ENCODE data around the gene NR4A2.
"Not testable (repeated sequence)": the region's sequence is repeated elsewhere in the genome, so short reads cannot be mapped to it uniquely, and the experiment has no call there.

NR4A2 gene

DNA sequence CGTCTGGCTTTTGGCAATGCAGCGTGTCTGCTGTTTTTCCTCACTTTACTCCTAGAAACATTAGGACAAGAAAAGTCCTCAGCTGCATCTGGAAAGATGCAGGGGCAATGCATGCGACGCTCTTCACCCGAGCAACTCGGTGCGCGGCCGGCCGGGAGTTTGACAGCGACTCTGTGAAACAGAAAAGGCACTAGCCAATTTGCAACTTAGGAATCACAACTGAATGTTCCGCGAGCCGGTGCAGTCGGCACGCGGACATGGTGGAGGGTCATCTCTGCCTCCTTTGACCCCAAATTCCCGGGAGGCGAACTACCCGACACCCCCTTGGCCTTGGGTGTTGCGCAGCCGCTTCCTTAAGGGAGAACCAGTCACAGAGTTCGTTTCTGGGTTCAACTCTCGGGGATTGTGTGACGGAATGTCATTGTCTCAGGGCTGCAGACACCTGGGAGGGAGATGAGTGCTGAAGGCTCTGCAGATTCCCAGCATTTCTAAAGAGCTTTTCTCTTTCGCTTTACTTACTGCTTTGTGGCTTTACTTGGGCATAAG, 9.8 kb downstream of the NR4A2 start:
- FAIRE-seq = no peak
- DNase-seq (ENCODE audit: insufficient read length, low spot score) = no peak

DNA sequence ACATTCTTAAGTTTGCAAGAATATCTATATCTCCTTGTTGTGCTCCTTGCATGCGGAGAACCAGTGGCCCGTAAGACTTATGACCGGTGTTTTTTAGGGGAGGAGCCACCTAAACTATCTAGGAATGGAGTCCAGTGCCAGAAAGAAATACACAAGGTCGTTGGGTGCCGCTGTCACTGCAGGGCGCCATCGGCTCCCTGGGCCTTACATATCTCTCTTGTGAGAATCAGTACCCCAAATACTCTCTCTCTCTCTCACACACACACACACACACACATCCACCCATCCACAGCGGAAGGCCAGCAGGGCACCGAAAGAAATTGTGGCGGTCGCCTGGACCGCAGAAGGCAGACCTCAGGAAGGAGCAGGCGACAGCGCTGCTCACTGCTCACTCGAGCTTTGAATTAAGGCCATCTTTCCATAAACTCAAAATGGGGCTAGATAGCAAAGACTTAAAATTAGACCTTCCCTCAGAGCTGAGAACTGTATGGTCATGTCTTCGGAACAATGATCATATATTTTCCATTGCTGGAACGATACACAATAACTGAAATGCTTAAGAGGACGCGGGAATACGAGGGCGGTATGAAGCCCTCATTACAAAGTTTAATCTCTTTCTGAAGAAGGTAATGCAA, 10.4 kb downstream of the NR4A2 start:
- DNase-seq (ENCODE audit: insufficient read length, low spot score) = no peak
- FAIRE-seq = no peak

DNA sequence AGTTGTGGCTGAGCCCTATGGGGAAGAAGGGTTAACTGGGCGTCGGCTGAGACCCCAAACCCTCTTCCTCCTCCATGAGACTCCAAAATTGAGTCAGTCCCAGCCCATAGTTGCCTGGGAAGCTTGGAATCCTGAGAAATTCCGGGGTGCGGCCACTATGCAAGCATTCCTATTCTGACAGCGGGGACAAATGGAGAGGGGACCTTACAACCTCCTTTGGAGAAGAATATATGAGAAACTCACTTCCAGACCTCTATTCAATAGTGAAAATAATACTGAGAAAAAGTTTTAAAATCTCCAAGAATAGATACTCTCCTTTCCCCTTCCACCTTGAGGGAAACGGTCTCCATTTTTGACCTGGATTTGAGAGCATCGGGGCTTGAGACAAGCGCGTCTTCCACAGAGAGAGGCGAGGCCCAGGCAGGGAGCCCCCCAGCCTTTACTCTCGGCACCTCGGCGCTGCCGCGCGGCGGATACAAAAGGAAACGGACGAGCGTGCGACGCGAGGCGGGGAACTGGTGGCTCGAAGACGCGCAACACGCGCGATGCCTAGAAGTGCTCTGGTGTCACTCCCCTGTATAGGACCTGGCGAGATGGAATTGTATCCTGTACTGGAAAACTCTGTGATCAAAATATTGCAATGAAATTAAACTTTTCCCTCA, 11.1 kb downstream of the NR4A2 start:
- FAIRE-seq = no peak

DNA sequence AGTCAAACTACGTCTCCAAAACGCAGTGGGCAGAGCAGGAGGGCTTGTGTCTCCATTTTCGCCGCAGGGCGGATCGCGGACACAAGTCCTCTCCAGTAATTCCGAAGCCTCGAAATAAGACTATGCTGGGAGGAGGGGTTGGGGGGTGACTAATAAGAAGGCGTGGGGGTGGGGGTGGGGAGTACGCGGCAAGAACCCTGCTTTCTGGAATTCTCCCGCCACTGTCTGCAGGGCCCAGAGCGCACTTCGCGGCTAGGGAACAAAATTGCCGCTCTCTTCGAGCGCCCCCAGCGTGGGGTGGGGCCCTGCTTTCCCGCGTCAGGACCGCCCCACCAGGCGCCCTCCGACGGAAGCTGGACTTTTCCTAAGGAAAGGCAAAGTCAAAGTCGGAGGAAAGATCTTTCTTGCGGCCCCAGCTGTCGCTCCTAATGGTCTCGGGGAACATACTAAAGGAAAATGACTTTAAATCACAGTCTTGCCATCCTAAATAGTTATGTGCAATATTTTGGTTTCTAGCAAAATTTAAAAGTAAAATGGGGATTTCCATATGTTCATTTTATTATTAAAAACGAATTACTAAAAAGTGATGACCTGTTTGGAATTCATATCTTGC, 11.9 kb downstream of the NR4A2 start:
- DNase-seq (ENCODE audit: insufficient read length, low spot score) = no peak
- FAIRE-seq = no peak

More for the DNA sequence above, 11.1 kb downstream of the NR4A2 start:
- DNase-seq (ENCODE audit: insufficient read length, low spot score) = no peak

DNA sequence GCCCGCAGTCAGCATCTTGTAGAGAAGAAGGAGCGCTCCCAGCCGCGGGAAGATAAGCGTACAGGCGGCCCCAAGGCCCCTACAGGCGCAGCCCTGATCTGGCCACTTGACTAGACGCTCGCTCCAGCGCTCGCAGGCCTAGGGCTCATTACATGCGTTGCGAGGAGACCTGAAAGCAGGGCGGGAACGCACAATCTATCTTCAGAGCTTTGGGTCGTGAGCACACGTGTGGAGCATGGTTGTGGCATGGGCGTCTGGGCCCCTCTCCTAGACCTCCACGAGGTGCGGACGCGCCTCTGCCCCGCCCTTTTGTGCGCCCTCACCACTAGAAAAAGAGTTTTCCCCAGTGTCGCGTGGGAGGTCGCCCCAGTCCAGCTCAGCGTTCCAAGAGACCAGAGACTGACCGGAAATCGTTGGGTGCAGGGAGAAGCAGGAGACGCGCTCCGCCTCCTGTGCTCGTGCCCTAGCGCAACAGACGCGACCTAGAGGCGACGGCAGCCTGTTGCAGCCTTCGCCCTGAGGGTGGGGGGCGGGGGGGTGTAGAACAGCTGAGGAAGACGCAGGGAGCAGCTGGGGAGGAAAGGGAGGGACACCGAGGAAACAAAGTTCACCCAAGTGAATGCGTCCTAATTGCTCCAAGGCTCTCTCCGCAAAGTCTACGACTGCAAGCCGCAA, 12.6 kb downstream of the NR4A2 start:
- no peak for FAIRE-seq
- DNase-seq (ENCODE audit: insufficient read length, low spot score) = no peak

DNA sequence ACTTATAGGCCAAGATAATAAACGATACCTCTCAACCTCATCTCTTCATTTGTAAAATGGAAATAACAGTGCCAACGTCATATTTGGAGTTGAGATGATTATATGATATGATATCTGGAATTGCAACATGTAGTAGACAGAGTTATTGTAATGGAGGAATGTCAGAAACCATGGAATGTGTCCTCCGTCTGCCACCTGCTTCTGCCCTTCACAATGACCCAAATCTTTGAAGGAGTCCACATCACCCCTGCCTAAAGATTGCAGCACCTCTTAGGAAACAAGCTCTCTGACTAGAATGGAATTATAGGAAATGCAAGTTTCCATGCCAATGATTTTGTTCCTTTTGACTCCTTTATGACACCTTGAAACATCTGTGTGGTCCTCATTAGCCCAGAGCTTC, 14.9 kb downstream of the NR4A2 start:
- FAIRE-seq (no peak), DNase-seq (ENCODE audit: insufficient read length, low spot score) (no peak)

DNA sequence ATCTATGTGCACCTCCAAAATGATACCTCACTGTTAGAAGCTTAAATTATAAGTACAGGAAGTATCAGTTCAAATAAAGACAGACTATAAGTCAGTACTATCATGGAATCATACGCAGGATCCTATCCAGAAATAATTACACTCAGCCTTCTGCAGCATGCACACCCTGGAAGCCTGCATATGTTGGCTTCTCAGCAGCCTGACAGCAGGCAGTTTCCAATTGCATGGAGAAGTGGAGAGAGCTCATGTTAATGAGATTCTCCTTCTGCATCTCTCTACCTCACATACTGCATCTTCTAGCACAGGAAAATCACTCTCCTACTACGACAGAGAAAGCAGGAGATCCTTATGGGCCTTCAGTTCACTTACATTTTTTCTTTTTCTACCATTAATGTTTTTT, 20.5 kb downstream of the NR4A2 start:
- DNase-seq (ENCODE audit: insufficient read length, low spot score) (no peak), FAIRE-seq (no peak)

DNA sequence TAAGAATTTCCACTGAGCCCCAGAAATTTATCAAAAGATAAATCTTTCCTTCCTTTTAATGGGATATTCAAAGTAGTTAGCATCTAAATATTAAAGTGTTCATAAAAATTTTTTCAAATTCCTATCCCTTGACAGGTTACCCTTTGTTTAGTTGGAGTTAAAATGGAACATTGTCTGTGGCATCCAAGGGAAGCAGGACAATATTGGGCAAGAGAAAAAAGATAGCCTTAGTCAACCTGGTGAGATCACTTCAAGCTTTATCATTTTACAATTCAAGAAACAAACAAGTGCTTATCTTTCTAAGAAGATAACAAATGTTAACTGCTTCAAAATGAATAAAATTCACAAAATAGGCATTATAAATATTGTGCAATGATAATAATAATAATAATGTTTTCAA, 21.7 kb downstream of the NR4A2 start:
- no peak for DNase-seq (ENCODE audit: insufficient read length, low spot score)
- FAIRE-seq = no peak

DNA sequence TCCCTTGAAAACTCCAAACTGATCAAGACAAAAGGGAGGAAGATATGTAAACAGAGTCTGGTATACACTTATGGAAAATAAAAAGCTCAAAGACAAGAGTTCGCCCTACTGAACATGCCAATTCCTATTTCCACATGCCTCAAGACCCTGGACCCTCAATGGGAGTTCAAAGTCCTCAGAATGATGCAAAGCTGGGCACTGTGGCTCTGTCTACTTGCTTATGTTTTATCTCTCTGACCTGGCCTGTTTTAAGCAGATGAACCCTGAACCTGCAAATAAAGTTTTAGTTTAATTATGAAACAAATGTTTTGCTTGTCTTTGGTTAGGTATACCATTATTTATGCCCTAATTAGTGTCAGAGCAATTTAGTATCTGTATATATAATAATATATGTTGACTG, 22.6 kb downstream of the NR4A2 start:
- FAIRE-seq (no peak), DNase-seq (ENCODE audit: insufficient read length, low spot score) (no peak)

DNA sequence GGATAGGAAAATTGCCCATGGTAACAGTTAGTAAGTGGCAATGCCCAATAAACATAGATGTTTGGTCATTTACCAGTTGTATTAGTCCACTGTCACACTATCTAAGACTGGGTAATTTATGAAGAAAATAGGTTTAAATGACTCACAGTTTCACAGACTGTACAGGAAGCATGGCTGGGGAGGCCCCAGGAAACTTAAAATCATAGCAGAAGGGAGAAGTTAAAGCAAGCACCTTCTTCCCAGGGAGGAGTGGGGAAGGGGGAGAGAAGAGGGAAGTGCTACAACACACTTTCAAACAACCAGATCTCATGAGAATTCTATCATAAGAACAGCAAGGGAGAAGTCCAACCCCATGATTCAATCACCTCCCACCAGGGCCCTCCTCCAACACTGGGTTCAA, 23.4 kb downstream of the NR4A2 start:
- DNase-seq (ENCODE audit: insufficient read length, low spot score) (no peak), FAIRE-seq (no peak)

DNA sequence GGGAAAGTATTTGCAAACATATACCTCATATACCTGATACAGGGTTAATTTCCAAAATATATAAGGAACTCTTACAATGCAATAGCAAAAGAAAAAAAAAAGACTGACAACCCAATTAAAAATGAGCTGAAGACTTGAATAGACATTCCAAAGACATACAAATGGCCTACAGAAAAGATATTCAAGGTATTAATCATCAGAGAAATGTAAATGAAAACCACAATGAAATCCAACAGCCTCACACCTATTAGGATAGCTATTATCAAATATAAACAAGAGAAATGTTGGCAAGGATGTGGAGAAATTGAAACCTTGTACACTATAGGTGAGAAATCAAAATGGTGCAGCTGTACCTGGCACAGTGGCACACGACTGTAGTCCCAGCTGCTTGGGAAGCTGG, 25.7 kb downstream of the NR4A2 start:
- DNase-seq (ENCODE audit: insufficient read length, low spot score) (no peak), FAIRE-seq (no peak)

DNA sequence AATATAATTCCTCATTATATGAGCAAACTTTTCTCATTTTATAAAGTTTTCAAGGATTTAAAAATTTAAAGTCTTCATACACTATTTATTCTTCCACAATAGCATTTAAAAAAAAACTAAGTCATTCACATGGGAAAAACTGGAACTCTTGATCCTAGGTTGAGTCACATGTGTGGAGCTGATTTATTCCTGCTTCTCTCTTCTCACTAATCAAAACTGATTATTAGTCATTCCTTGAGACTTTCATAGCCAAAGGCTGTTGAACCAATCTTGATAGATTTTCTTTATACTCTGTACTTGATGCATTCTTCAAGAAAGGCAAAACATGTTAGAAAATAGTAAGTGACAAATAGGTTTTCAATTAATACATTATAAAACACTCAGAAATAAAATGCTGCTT, 27.4 kb downstream of the NR4A2 start:
- FAIRE-seq (no peak), DNase-seq (ENCODE audit: insufficient read length, low spot score) (no peak)

DNA sequence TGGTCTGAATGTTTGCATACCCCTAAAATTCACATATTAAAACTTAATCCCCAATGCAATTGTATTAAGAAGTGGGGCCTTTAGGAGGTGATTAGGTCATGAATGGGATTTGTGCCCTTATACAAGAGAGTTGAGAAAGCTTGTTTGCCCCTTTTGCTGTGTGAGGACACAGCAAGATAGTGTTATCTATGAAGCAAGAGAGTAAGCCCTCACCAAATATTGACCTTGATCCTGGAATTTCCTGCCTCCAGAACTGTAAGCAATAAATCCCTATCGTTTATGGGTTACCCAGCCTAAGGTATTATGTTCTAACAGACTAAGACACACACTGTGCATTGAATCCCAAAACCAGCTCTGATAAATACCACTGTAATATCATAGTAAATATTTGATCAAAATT, 32.2 kb downstream of the NR4A2 start:
- FAIRE-seq (no peak), DNase-seq (ENCODE audit: insufficient read length, low spot score) (no peak)

DNA sequence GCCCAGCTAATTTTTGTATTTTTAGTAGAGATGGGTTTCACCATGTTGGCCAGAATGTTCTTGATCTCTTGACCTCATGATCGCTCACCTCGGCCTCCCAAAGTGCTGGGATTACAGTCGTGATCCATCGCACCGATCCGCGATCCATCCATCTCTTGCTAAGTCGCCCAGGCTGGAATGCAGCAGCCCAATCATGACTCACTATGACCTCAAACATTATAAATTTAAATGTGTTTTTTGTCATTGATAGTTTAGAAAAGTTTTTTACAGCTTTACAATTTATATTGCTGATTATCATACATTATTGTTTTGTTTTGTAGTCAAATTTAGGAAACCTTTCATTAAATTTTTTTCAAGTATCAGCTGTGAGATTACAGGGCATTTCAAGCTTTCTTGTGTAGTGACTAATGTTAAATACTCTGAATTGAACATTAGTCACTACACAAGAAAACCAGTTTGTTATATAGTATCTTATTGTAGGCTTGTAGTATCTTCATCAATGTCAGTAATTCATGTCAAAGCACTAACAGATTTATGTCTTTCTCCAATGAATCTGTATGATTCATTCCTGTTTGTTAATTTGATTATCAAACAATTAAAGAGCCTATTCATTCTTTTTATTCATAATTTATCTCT, 37.5 kb downstream of the NR4A2 start:
- DNase-seq (ENCODE audit: insufficient read length, low spot score) = no peak
- no peak for FAIRE-seq

DNA sequence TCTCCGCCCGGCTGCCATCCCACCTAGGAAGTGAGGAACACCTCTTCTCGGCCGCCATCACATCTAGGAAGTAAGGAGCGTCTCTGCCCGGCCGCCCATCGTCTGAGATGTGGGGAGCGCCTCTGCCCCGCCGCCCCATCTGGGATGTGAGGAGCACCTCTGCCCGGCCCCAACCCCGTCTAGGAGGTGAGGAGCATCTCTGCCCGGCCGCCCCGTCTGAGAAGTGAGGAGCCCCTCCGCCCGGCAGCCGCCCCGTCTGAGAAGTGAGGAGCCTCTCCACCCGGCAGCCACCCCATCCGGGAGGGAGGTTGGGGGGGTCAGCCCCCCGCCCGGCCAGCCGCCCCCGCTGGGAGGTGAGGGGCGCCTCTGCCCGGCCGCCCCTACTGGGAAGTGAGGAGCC, 39.1 kb downstream of the NR4A2 start:
- FAIRE-seq; DNase-seq (ENCODE audit: insufficient read length, low spot score): not testable (repeated sequence)

DNA sequence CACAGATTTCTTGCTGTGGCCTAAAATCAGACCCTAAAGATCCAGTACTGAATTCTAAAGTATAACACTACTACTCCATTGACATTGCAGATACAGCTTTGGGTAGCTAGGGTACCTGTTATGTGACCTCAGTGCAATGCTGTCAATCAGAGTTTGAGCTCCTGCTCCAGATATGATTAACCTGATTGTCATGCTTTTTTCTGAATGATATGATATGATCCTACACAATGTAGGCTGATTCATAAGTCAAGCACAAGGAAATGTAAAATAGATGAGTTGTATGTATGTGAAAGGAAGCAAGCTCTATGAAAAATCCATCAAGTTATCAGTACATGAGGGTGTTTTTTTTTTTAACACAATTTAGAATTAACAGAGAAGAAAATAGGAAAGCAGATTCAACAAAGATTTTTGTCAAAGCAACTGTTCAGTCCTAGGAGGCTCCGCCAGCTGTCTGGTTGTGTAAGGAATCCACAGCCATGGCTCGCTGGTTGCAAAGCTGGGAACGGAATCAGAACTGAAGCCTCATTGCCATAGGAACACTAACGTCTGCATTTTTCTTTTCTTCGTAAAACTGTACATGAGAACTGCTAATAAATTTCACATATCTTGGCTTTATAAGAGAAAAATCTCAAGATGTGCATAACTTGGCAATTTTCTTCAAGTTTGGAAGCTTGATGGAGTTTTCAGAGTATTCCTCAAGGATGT, 52.9 kb downstream of the NR4A2 start:
- FAIRE-seq (no peak), DNase-seq (ENCODE audit: insufficient read length, low spot score) (no peak)

All from GM19239 (cell line).